Endothelial cell of umbilical vein (primary cell): ENCODE results near the gene SFTPA2.

Source experiments
- CTCF ChIP-seq, 2 donors: IDR thresholded peaks; 1 replicate in 1 of 2; 2 replicates in 1 of 2; pipeline ENCODE4 v1.5.1; 2011; ENCODE audit warnings: low read length in 2 of 2, mild to moderate bottlenecking in 2 of 2, moderate library complexity in 2 of 2, control low read depth in 1 of 2, inconsistent platforms in 1 of 2, low read depth in 1 of 2; ENCODE audit not compliant: insufficient read depth in 1 of 2; ENCODE audit errors: extremely low read depth in 1 of 2
- EZH2 ChIP-seq: IDR thresholded peaks from 2 replicates; pipeline ENCODE4 v1.6.1; 2012; ENCODE audit warnings: borderline replicate concordance, low read depth, mild to moderate bottlenecking, moderate library complexity, low read length, inconsistent platforms; ENCODE audit not compliant: severe bottlenecking
- FOS ChIP-seq: IDR thresholded peaks from 2 replicates; pipeline ENCODE4 v1.6.1; 2011; ENCODE audit warnings: mild to moderate bottlenecking, low read length, moderate library complexity, borderline replicate concordance; ENCODE audit not compliant: insufficient read depth
- GATA2 ChIP-seq: IDR thresholded peaks from 2 replicates; pipeline ENCODE4 v1.7.0; 2011; ENCODE audit warnings: low read depth, mild to moderate bottlenecking, moderate library complexity, mixed read lengths, low read length; ENCODE audit not compliant: insufficient read length, insufficient read depth
- MAX ChIP-seq: IDR thresholded peaks from 2 replicates; pipeline ENCODE4 v1.6.1; 2011; ENCODE audit not compliant: insufficient read depth, insufficient read length
- MYC ChIP-seq: IDR thresholded peaks from one replicate; pipeline ENCODE4 v1.6.1; 2011; ENCODE audit warnings: mild to moderate bottlenecking, low read depth, low read length
- POLR2A ChIP-seq: IDR thresholded peaks from 2 replicates; pipeline ENCODE4 v1.6.1; 2012; ENCODE audit warnings: low read depth, mild to moderate bottlenecking, control low read depth, low read length
- POLR2AphosphoS5 ChIP-seq: IDR thresholded peaks from 2 replicates; pipeline ENCODE4 v1.6.1; 2012; ENCODE audit warnings: low read depth, mild to moderate bottlenecking, control low read depth, low read length, moderate library complexity; ENCODE audit not compliant: insufficient read depth

GRCh38 chr10:79579361-79579760 lies 19.2 kb upstream of the SFTPA2 start:
- TF ChIP-seq POLR2A (no peak), FOS (no peak), CTCF (IDR thresholded peaks at IDR 0.05; ENCODE audit: extremely low read depth in 1 of 2, insufficient read depth in 1 of 2, low read depth in 1 of 2, low read length in 2 of 2) (no peak), POLR2AphosphoS5 (no peak), GATA2 (no peak), EZH2 (no peak), MAX (no peak), MYC (no peak)
